Stimulated activated naive CD8-positive, alpha-beta T cell treated with anti-CD3 and anti-CD28 coated beads, Interleukin-15, Interleukin-2, amounts not matched to agents 100 U/mL and 50 U/mL, for 24 hours (primary cell): Measurements from ENCODE around the gene SPRTN.
"Not testable (repeated sequence)": the region's sequence is repeated elsewhere in the genome, so short reads cannot be mapped to it uniquely, and the experiment has no call there.

ENCODE experiments used
- ATAC-seq: fragments of 150-1000 bp; cut with Tn5 transposase; one replicate; pipeline ENCODE4 v1.10.0; 2021
- DNase-seq: peaks from one replicate; pipeline ENCODE4 v3.0.0; 2021

Gene SPRTN

GRCh38 chr1:231335663-231336602 is 2.2 kb upstream of the SPRTN start:
- peak; percentile 6 for DNase-seq
- ATAC-seq: no peak

GRCh38 chr1:231337043-231337471 is 1.0 kb upstream of the SPRTN start:
- peak; percentile 2 for ATAC-seq
- DNase-seq: no peak

GRCh38 chr1:231337472-231338269 is 422 bp upstream of the SPRTN start, which contains the start of gene EXOC8:
EXOC8 (minus strand) TSS chr1:231337852; CDS start chr1:231337745, 107 bp downstream.
- DNase-seq: peak; percentile 97
- ATAC-seq: peak; percentile 85

GRCh38 chr1:231340328-231341013 is 2.4 kb downstream of the SPRTN start:
- no peak for ATAC-seq
- no peak for DNase-seq

GRCh38 chr1:231347961-231348360 is 9.9 kb downstream of the SPRTN start:
- DNase-seq (no peak), ATAC-seq (no peak)

GRCh38 chr1:231348442-231348841 is 10.3 kb downstream of the SPRTN start:
- ATAC-seq: no peak

GRCh38 chr1:231348856-231349255 is 10.8 kb downstream of the SPRTN start:
- DNase-seq, ATAC-seq: not testable (repeated sequence)

More at GRCh38 chr1:231348442-231348841, 10.3 kb downstream of the SPRTN start:
- DNase-seq: no peak

GRCh38 chr1:231351816-231352215 is 13.7 kb downstream of the SPRTN start:
- DNase-seq (no peak), ATAC-seq (no peak)

GRCh38 chr1:231353086-231353485 is 15.0 kb downstream of the SPRTN start:
- no peak for ATAC-seq
- no peak for DNase-seq

GRCh38 chr1:231354330-231355020 is 16.4 kb downstream of the SPRTN start:
- no peak for DNase-seq
- no peak for ATAC-seq

GRCh38 chr1:231355171-231355570 is 17.1 kb downstream of the SPRTN start:
- no peak for ATAC-seq
- DNase-seq: no peak

- ATAC-seq (no peak), DNase-seq (no peak)
Observed at GRCh38 chr1:231357187-231357772, 19.2 kb downstream of the SPRTN start.

GRCh38 chr1:231357831-231358354 is 19.8 kb downstream of the SPRTN start:
- ATAC-seq (peak; percentile 72), DNase-seq (peak; percentile 22)

GRCh38 chr1:231359113-231359512 is 21.0 kb downstream of the SPRTN start:
- no peak for DNase-seq

GRCh38 chr1:231362325-231362724 is 24.2 kb downstream of the SPRTN start:
- DNase-seq (no peak), ATAC-seq (no peak)

More at GRCh38 chr1:231359113-231359512, 21.0 kb downstream of the SPRTN start:
- no peak for ATAC-seq

- ATAC-seq (no peak), DNase-seq (no peak)
Observed at GRCh38 chr1:231363624-231364023, 25.5 kb downstream of the SPRTN start.

- no peak for DNase-seq
- ATAC-seq: no peak
Observed at GRCh38 chr1:231364192-231364591, 26.1 kb downstream of the SPRTN start.

GRCh38 chr1:231369282-231369681 is 31.2 kb downstream of the SPRTN start:
- DNase-seq (no peak), ATAC-seq (no peak)

- DNase-seq (no peak), ATAC-seq (no peak)
Observed at GRCh38 chr1:231372501-231372900, 34.4 kb downstream of the SPRTN start.

- ATAC-seq (no peak), DNase-seq (no peak)
Observed at GRCh38 chr1:231374394-231374793, 36.3 kb downstream of the SPRTN start.

- DNase-seq: no peak
- no peak for ATAC-seq
Observed at GRCh38 chr1:231376101-231376500, 38.0 kb downstream of the SPRTN start.
